Peyer's patch (tissue), 4 donors: Measurements from ENCODE around the gene SIMC1. TPM values are rescaled to one million over a fixed set of nuclear protein-coding genes. Genes with fewer than 3 reads are reported as not detected.
A peak's percentile ranks its signal among the peaks of the same experiment; 100 is the strongest.

Source experiments
- DNase-seq, 3 donors: peaks; one replicate each; pipeline ENCODE4 v3.0.0-alpha.2; 2017 to 2019
- H3K27ac ChIP-seq, 4 donors: fragments of 200-600 bp; sonication (generic); one replicate each; pipeline ENCODE4 v1.5.1; 2016 to 2019
- H3K27me3 ChIP-seq, 2 donors: fragments of 200-600 bp; sonication (generic); one replicate each; pipeline ENCODE4 v1.5.1; 2019
- H3K36me3 ChIP-seq, 3 donors: fragments of 200-600 bp; sonication (generic); one replicate each; pipeline ENCODE4 v1.5.1; 2016 to 2019
- H3K4me1 ChIP-seq, 4 donors: fragments of 200-600 bp; sonication (generic); one replicate each; pipeline ENCODE4 v1.5.1; 2016 to 2019
- H3K4me3 ChIP-seq, 4 donors: fragments of 200-600 bp; sonication (generic); 1 replicate in 3 of 4; 2 replicates in 1 of 4; pipeline ENCODE4 v1.5.1; 2016 to 2019; ENCODE audit warnings: mild to moderate bottlenecking in 1 of 4
- H3K9me3 ChIP-seq, 4 donors: fragments of 200-600 bp; sonication (generic); one replicate each; pipeline ENCODE4 v1.5.1; 2016 to 2019; ENCODE audit warnings: mild to moderate bottlenecking in 1 of 4
- CTCF ChIP-seq, 6 experiments: fragments of 450-650 bp in 4 of 6; fragments of 200-600 bp in 2 of 6; sonication (generic) in 1 of 6; IDR thresholded peaks; one replicate each; pipeline ENCODE4 v1.5.1; 2017 to 2019; ENCODE audit warnings: antibody characterized with exemption in 6 of 6, mild to moderate bottlenecking in 3 of 6, moderate library complexity in 1 of 6
- POLR2A ChIP-seq, 2 donors: fragments of 450-650 bp; IDR thresholded peaks; one replicate each; pipeline ENCODE4 v1.5.1; 2017; ENCODE audit warnings: antibody characterized with exemption in 2 of 2, mild to moderate bottlenecking in 2 of 2, moderate library complexity in 2 of 2
- total RNA-seq, 4 donors: library from RNA; depleted of rRNA; stranded (reverse); fragments of >200 nt; gene quantifications; one replicate each; pipeline ENCODE4 v1.1.0, GENCODE V29; 2016

SIMC1 gene
- total RNA-seq, 4 donors from 2014 or later: 28.0 to 84.2 (median 41.2) TPM

GRCh38 chr5:176341325-176342157, 103.3 kb downstream of the SIMC1 start:
- TF ChIP-seq POLR2A (IDR thresholded peaks at IDR 0.05) (no peak), CTCF (IDR thresholded peaks at IDR 0.05) (no peak)
- H3K27ac ChIP-seq: peak overlapping the region in 1 of 4 donors; percentile 22
- no peak overlapping the region for H3K4me3 ChIP-seq

GRCh38 chr5:176342158-176342483, 103.9 kb downstream of the SIMC1 start:
- Histone ChIP-seq H3K27me3 (no peaks in the 10 kb centered on the region), H3K4me1 (no peaks in the 10 kb centered on the region), H3K36me3 (peaks cover 0 to 53% (median 0%) of the 10 kb centered on the region in 3 donors), H3K9me3 (no peaks in the 10 kb centered on the region), H3K27ac (peak overlapping the region in 1 of 4 donors; percentile 22), H3K4me3 (no peak overlapping the region)
- DNase-seq: no peak
- TF ChIP-seq CTCF (IDR thresholded peaks at IDR 0.05) (no peak), POLR2A (IDR thresholded peaks at IDR 0.05) (no peak)

More at GRCh38 chr5:176341325-176342157, 103.3 kb downstream of the SIMC1 start:
- DNase-seq: no peak
- Histone ChIP-seq H3K36me3 (peaks cover 0 to 53% (median 0%) of the 10 kb centered on the region in 3 donors), H3K4me1 (no peaks in the 10 kb centered on the region), H3K9me3 (no peaks in the 10 kb centered on the region), H3K27me3 (no peaks in the 10 kb centered on the region)

GRCh38 chr5:176342766-176343458, 104.7 kb downstream of the SIMC1 start:
- peaks cover 0 to 53% (median 0%) of the 10 kb centered on the region in 3 donors for H3K36me3 ChIP-seq
- TF ChIP-seq CTCF (IDR thresholded peaks at IDR 0.05): no peak
- TF ChIP-seq POLR2A (IDR thresholded peaks at IDR 0.05): no peak
- DNase-seq: no peak
- H3K9me3 ChIP-seq: no peaks in the 10 kb centered on the region
- H3K4me3 ChIP-seq: no peak overlapping the region
- no peaks in the 10 kb centered on the region for H3K4me1 ChIP-seq
- no peaks in the 10 kb centered on the region for H3K27me3 ChIP-seq
- H3K27ac ChIP-seq: no peak overlapping the region

GRCh38 chr5:176350416-176350815, 112.2 kb downstream of the SIMC1 start:
- Histone ChIP-seq H3K27me3 (no peaks in the 10 kb centered on the region), H3K4me3 (no peak overlapping the region), H3K4me1 (no peaks in the 10 kb centered on the region), H3K27ac (no peak overlapping the region), H3K9me3 (no peaks in the 10 kb centered on the region), H3K36me3 (peaks cover 0 to 96% (median 0%) of the 10 kb centered on the region in 3 donors)
- no peak for DNase-seq
- TF ChIP-seq CTCF (IDR thresholded peaks at IDR 0.05) (no peak), POLR2A (IDR thresholded peaks at IDR 0.05) (no peak)

- Histone ChIP-seq H3K36me3 (peaks cover 0 to 83% (median 0%) of the 10 kb centered on the region in 3 donors), H3K27ac (no peak overlapping the region), H3K4me1 (no peaks in the 10 kb centered on the region), H3K9me3 (no peaks in the 10 kb centered on the region), H3K27me3 (no peaks in the 10 kb centered on the region), H3K4me3 (no peak overlapping the region)
- TF ChIP-seq POLR2A (IDR thresholded peaks at IDR 0.05) (no peak), CTCF (IDR thresholded peaks at IDR 0.05) (no peak)
- no peak for DNase-seq
These were observed 114.1 kb downstream of the SIMC1 start for GRCh38 chr5:176352116-176352878.
